IPS DF 4.7 (cell line): Measurements from ENCODE around the gene TRIOBP.
"Not testable (repeated sequence)": the region's sequence is repeated elsewhere in the genome, so short reads cannot be mapped to it uniquely, and the experiment has no call there.

Source experiments
- DNase-seq: peaks from one replicate; pipeline ENCODE4 v3.0.0-alpha.2; 2013; ENCODE audit warnings: low spot score; ENCODE audit errors: extremely low read depth

Gene TRIOBP

DNA sequence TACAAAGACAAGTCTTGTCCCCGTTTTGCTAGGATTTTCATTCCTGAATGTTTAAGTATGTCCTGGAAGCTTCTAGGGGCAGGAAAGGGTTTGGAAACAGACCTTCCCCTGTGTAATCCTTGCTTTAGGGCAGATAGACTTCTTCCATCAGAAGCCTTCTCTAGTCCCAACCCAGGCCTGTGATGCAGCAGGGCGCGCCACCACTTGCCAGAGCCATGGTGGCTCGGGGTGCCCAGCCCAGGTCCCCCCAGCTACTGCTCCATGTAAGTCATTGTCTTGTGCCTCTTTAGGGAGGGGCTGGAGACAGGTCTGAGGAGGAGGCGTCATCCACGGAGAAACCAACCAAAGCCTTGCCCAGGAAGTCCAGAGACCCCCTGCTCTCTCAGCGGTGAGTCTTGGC, 6.4 kb upstream of the TRIOBP start:
- no peak for DNase-seq

- DNase-seq: no peak
Observed at GRCh38 chr22:37690901-37691504, 5.8 kb upstream of the TRIOBP start.

DNA sequence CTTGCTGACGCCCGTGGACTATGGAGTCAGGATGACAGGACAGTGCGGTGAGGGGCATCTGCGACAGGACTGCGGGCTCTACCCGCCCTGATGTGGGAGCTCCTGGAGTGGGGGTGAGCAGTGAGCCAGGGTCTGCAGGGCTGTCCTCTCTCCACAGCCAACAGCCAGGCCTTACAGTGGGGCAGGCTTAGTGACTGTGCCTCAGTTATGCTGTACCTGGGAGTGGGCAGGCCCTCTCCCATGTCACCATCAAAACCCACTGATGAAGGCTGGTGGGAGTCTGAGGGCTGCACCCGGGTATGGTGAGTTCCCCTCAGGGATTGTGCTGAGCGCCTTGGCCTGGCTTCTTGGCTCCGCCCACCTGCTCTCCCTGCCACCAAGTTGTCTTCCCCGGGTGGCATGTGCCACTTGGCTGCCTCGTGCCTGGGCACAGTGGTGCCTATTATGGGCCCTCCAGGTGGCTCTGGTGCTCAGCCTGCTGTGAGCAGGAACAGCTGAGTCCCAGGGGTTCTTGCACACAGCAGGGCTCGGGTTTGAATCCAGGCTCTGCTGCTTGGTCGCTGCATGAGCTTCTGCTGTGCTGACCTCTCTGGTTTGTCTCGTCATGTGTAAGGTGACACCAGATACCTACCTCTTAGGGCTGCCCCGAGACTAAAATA, 4.1 kb upstream of the TRIOBP start:
- DNase-seq: no peak

DNA sequence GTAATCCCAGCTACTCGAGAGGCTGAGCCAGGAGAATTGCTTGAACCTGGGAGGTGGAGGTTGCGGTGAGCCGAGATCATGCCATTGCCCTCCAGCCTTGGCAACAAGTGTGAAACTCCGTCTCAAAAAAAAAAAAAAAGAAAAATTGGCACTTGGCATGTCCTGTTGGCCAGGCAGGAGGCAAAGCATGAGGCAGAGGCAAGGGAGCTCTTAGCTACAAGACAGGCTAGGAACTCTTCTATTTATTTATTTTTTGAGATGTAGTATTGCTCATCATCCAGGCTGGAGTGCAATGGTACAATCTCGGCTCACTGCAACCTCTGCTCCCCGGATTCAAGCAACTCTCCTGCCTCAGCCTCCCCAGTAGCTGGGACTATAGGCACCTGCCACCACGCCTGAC, 2.7 kb upstream of the TRIOBP start:
- DNase-seq: not testable (repeated sequence)

DNA sequence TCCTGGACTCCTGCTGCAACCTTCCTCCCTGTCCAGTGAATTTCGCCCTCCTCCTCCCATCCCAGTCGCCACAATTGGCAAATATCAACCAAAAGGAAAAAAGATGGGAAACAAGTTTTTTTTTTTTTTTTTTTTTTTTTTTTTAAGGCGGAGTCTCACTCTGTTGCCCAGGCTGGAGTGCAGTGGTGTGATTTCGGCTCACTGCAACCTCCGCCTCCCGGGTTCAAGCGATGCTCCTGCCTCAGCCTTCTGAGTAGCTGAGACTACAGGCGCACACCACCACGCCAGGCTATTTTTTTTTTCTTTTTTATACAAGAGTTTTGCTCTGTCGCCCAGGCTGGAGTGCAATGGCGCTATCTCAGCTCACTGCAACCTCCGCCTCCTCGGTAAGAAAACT, 590 bp upstream of the TRIOBP start:
- DNase-seq: not testable (repeated sequence)

- DNase-seq: no peak
Observed at GRCh38 chr22:37697538-37697835, 639 bp downstream of the TRIOBP start.

DNA sequence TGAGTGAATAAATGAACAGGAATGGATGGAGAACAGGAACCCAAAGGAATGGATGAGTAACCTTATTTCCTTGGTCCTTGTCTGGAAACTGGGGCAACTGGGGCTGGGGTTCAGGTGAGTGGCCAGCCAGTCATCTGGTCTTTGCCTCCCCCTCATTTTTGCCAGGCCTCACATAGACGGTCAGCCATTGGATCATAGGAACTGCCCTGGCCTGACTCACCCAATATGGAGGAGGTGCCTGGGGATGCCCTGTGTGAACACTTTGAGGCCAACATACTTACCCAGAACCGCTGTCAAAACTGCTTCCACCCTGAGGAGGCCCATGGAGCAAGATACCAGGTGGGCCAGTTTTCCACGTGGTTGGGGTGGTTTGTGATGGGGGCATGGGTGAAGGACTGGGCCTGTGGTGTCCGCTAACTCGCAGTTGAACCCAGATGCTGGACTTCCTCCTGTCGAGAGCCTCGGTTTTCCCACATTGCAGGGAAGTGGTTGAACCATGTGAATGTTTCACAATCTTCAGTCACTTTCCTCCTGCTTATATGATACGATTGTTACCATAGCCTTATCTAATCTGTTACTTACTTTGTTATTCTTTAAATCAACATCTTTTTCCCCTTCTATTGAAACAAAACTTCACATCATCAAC, 4.4 kb downstream of the TRIOBP start:
- DNase-seq: no peak

DNA sequence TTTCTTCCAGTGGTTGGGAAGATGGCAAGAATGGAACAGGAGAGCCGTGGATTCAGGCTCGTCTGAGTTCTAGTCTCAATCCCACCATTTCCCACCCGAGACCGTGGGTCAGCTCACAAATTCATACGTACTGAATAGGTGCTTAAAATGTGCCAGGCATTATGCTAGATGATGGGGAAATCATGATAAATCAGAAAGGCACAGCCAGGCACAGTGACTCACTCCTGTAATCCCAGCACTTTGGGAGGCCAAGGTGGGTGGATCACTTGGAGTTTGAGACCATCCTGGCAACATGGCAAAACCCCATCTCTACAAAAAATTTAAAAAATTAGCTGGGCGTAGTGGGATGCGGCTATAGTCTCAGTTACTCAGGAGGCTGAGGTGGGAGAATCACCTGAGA, 7.1 kb downstream of the TRIOBP start:
- DNase-seq: no peak

DNA sequence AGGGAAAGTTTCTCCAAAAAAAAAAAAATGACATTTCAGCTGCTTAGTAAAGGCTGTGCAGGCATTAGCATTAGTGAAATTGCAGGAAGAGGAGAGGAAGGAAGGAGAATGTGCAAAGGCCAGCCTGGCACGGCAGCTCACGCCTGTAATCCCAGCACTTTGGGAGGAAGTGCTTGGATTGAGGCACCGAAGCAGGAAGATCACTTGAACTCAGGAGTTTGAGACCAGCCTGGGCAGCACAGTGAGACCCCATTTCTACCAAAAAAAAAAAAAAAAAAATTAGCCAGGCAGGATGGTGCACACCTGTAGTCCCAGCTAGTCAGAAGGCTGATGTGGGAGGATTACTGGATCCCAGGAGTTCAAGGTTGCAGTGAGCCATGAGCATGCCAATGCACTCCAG, 7.8 kb downstream of the TRIOBP start:
- no peak for DNase-seq

DNA sequence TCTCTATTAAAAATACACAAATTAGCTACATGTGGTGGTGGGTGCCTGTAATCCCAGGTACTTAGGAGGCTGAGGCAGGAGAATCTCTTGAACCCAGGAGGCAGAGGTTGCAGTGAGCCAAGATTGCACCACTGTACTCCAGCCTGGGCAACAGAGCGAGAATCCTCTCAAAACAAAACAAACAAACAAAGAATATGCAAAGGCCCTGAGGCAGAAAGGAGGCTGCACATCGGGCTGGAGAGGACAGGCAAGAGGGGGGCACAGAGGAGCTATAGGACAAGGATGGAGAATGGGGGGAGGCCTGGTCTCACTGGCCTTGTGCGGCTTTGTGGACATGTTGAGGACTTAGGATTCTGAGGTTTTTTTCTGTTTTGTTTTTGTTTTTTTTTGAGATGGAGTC, 8.4 kb downstream of the TRIOBP start:
- DNase-seq: no peak

DNA sequence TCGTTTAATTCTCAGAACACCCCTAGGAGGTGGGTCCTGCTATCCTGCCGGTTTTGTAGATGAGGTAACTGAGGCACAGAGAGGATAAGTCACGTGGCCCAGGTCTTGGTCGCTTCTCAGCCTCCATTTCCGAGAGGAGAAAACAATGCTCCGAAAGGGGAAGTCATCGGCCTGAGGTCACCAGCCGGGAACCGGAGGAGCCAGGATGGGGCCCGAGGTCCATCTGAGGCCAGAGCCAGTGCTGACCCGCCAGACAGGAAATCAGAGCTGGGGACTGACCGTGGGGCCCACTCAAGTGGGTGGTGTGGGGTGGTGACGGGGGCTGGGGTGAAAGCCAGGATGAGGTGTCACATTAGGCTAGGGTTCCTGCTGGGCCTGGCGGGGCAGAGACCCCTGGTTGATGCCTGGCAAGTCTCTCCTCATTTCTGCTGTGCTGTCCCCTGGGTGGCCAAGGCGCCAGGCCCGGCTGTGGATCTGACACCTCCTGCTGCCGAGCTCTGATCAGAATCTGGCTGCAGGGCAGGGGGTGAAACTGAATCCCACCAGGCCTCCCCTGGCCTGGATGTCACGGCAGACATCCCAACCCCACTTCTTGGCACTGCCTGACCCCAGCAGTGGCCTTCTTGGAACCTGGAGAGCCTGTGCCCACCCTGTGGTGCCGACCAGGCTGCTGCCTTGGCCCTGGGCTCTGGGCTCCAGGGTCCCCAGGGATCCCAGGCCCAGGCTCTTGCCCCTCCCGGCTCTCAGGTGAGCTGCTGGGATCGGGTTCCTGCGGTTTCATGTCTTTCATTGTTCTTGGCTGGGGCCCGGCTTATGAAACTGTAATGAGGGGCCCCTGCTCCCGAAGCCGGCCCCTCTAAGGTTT, 12.0 kb downstream of the TRIOBP start:
- DNase-seq: no peak

GRCh38 chr22:37709445-37709765, 12.6 kb downstream of the TRIOBP start:
- no peak for DNase-seq

DNA sequence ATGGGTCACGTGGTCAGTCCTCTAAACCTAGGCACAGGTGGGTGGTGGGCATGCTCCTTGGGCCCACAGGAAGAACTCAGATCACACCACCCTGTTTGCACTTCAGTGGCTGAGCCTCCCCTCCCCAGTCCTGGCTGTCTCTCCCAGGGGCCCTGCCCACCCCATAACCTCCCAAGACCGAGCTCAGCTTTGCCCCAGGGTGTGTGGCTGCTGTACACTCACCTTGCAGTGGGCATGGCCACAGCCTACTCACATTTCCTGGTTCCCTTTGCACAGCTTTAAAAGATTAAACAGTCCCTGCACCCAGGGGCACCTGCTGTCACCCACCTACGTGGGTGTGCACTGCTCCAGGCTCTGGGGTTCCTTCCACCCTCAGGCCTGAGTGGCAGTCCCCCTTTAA, 13.8 kb downstream of the TRIOBP start:
- no peak for DNase-seq

GRCh38 chr22:37711490-37711889, 14.6 kb downstream of the TRIOBP start:
- DNase-seq: no peak

GRCh38 chr22:37713761-37714160, 16.9 kb downstream of the TRIOBP start:
- DNase-seq: no peak

- no peak for DNase-seq
Observed at GRCh38 chr22:37714634-37715033, 17.8 kb downstream of the TRIOBP start.

- DNase-seq: no peak
Observed at GRCh38 chr22:37715760-37716159, 18.9 kb downstream of the TRIOBP start.

GRCh38 chr22:37716708-37717107, 19.9 kb downstream of the TRIOBP start:
- DNase-seq: no peak

DNA sequence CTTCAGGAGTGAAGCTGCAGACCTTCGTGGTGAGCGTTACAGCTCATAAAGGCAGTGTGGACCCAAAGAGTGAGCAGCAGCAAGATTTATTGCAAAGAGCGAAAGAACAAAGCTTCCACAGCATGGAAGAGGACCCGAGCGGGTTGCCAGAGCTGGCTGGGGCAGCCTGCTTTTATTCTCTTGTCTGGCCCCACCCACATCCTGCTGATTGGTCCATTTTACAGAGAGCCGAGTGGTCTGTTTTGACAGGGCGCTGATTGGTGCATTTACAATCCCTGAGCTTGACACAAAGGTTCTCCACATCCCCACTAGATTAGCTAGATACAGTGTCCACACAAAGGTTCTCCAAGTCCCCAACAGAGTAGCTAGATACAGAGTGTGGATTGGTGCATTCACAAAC, 20.4 kb downstream of the TRIOBP start:
- DNase-seq: not testable (repeated sequence)

- DNase-seq: not testable (repeated sequence)
Observed at GRCh38 chr22:37717746-37718305, 21.0 kb downstream of the TRIOBP start.

DNA sequence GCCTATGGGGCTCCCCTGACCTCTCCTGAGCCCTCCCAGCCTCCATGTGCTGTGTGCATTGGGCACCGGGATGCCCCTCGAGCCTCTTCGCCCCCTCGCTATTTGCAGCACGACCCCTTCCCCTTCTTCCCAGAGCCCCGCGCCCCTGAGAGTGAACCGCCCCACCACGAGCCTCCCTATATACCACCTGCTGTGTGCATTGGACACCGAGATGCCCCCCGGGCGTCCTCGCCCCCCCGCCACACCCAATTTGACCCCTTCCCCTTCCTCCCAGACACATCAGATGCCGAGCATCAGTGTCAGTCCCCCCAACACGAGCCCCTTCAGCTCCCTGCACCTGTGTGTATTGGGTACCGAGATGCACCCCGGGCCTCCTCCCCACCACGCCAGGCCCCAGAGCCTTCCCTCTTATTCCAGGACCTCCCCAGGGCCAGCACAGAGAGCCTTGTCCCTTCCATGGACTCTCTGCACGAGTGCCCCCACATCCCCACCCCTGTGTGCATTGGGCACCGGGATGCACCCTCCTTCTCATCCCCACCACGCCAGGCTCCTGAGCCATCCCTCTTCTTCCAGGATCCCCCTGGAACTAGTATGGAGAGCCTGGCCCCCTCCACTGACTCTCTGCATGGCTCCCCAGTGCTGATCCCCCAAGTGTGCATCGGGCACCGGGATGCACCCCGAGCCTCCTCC, 28.8 kb downstream of the TRIOBP start:
- no peak for DNase-seq
